C4-2B (cell line): ENCODE data around the gene POU2AF2.

Experiments used
- H3K27ac ChIP-seq: fragments of 450-650 bp; 2 replicates; pipeline ENCODE4 v1.5.1; 2017
- ZFX ChIP-seq: fragments of 450-650 bp; IDR thresholded peaks from 2 replicates; pipeline ENCODE4 v1.6.1; 2017
- TF ChIP-seq, protein P1 (sequence below): fragments of 450-650 bp; conservative IDR thresholded peaks from 2 replicates; pipeline ENCODE4 v1.5.1; 2017; ENCODE audit warnings: mild to moderate bottlenecking

POU2AF2 gene, protein sequence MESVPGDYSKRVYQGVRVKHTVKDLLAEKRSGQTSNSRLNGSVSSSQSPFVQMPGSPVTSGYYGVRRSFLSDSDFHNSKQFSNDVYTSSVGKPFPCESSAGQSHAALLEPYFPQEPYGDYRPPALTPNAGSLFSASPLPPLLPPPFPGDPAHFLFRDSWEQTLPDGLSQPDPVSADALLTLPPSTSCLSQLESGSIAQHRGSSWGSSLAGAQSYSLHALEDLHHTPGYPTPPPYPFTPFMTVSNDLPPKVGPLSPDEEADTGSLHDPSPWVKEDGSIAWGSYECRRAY

DNA sequence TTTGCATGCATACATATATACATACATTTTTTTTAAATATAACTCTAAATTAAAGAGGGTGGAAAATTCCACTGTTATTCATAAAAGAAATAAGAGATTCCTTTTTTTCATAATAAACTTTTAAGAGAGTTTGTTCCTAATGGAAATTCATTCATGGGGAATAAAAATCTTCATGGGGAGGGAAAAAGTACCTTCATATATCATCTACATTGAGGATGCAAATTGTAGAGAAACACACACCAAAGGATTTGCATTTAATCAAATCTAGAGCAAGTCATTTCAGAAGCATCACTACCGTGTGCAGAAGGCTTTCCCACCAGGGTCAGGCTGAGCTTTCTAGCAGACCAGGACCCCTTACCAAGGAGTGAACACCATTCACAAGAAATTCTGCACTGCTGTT lies at the start of gene POU2AF2:
Gene POU2AF2, plus strand, starts transcription at position 301 of the 400 bp plus-strand sequence. CDS start 129 bp downstream, outside the sequence.
- no peak within 1 kb of the TSS for H3K27ac ChIP-seq

DNA sequence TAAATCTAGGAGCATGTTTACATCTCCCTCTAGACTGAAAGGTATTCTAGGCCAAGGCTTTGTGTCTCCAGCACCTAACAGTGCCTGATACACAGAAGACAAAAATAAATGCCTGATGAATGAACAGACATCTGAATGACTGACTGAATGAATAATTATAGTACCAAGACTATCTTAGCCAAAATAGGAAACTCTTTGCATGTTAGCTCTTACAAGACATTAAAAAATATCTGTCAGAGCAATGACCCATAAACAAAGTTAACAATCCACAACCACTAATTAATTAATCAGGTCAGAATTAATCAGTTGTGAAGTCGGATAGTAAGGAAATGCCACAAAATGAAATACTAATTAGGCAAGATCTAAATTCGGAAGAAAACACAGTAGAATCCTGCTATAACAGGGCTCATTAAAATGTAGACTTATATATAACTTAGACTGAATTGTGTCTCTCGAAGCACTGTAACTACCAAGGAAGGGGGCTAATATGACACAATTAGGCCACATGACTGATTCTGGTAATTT lies 45.5 kb upstream of the POU2AF2 start:
- H3K27ac ChIP-seq, result no peak overlapping the region
- no peak for TF ChIP-seq ZFX
- TF ChIP-seq, protein P1, sequence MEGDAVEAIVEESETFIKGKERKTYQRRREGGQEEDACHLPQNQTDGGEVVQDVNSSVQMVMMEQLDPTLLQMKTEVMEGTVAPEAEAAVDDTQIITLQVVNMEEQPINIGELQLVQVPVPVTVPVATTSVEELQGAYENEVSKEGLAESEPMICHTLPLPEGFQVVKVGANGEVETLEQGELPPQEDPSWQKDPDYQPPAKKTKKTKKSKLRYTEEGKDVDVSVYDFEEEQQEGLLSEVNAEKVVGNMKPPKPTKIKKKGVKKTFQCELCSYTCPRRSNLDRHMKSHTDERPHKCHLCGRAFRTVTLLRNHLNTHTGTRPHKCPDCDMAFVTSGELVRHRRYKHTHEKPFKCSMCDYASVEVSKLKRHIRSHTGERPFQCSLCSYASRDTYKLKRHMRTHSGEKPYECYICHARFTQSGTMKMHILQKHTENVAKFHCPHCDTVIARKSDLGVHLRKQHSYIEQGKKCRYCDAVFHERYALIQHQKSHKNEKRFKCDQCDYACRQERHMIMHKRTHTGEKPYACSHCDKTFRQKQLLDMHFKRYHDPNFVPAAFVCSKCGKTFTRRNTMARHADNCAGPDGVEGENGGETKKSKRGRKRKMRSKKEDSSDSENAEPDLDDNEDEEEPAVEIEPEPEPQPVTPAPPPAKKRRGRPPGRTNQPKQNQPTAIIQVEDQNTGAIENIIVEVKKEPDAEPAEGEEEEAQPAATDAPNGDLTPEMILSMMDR, result no peak

More for the DNA sequence above, at the start of gene POU2AF2:
- no peak for TF ChIP-seq ZFX
- TF ChIP-seq, protein P1, result no peak

DNA sequence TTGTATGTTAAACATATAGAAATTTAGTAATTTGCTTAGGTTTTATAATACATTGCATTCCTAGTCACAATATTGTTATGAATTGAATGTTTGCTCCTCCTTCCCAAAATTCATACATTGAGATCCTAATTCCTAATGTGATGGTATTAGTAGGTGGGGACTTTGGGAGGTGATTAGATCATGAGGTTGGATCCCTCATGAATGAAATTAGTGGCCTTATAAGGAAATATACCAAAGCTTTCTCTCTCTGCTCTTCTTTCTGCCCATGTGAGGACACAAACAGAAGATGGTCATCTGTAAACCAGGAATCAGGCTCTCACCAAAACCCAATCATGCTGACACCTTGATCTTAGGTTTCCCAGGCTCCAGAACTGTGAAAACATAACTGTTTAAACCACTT lies 41.3 kb upstream of the POU2AF2 start:
- H3K27ac ChIP-seq, result no peak overlapping the region
- no peak for TF ChIP-seq ZFX
- TF ChIP-seq, protein P1, result no peak

DNA sequence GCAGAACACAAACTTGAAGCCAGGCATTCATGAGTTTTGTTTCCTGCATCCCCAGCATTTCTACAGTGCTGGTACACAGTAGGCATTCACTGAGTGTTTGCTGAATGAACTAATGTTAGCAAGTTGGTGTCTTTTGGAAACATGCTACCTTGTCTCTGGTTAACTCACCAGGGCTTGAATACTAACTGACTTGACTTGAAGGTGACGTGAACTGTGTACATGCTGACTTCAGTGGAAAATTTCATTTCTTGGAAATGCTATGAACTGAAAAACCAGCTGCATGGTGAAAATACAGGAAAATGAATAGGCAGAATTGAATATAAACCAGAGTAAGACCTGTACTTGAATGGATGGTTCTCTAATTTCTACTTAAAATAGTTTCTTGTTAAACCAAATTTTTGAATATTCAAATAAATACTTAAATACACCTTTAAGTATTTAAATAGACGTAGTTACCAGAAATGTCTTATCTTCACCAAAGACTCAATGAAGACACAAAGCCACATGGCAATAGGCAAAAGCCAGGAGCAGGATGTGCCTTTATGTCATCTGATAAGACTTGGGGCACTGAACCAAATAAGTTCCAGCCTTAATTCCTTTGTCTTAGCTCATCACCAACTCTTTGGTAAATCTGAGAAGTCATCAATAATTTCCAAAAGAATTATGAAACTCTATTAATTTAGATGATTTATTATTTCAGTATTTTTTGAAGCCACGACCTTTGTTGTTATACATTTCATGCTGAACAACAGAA lies 39.7 kb upstream of the POU2AF2 start:
- peak overlapping the region; percentile 31 for H3K27ac ChIP-seq
- TF ChIP-seq, protein P1, result no peak
- no peak for TF ChIP-seq ZFX

DNA sequence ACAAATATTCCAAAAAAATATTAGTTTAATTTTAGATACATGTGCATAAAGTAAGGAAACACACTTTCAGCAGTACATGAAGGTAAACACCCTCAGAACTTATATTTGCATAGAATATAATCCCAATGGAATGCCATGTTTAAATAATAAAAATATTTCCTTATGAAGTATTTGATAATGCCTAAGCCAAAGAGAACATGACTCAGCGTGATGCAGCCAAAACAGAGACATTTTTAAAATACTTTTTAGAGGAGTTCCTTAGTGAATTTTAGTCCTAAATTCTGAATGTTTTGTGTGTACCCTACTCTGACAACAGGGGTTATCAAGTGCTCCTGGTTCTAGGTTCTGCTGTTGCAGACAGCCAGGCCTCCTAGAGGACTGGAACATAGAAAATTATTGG lies 39.1 kb upstream of the POU2AF2 start:
- peak overlapping the region; percentile 50; the same call in 1 of the 2 replicates for H3K27ac ChIP-seq
- TF ChIP-seq, protein P1, result no peak

DNA sequence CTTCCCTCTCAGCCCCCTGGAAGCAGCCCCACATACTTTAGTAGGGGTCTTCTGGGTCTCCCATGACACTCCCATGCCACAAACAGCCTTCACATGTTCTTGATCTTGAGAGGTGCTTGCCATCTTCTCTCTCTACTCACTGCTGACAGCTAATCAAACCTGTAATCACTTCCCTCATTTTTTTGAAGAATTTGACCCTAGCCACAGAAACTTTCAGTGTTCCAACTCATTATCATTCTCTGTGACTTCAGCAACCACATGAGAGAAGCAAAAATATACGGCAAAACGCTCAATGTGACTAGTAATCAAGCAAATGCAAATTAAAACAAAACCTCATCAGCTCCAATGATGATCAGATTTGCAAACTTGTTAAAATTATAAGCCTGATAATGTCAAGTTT lies 38.3 kb upstream of the POU2AF2 start:
- peak overlapping the region; percentile 50; the same call in 1 of the 2 replicates for H3K27ac ChIP-seq
- TF ChIP-seq, protein P1, result no peak
- no peak for TF ChIP-seq ZFX
